Suprapubic skin (tissue), 4 donors: ENCODE measurements around the gene APOB.

Source experiments
- POLR2A ChIP-seq, 2 donors: fragments of 450-650 bp; IDR thresholded peaks; one replicate each; pipeline ENCODE4 v1.6.1; 2017; ENCODE audit warnings: antibody characterized with exemption in 2 of 2, mild to moderate bottlenecking in 2 of 2, moderate library complexity in 2 of 2
- POLR2AphosphoS5 ChIP-seq, 3 donors: sonication (generic); formaldehyde crosslinking; IDR thresholded peaks; one replicate each; pipeline ENCODE4 v1.6.1; 2017; ENCODE audit warnings: antibody characterized with exemption in 3 of 3
- TF ChIP-seq, protein P1 (sequence below), 2 donors: fragments of 200-600 bp in 1 of 2; fragments of 450-650 bp in 1 of 2; sonication (generic) in 1 of 2; IDR thresholded peaks; one replicate each; pipeline ENCODE4 v1.5.1; 2016 to 2019; ENCODE audit warnings: antibody characterized with exemption in 2 of 2, mild to moderate bottlenecking in 1 of 2, moderate library complexity in 1 of 2

GRCh38 chr2:21020031-21020667 lies 23.7 kb downstream of the APOB start:
- TF ChIP-seq, protein P1, sequence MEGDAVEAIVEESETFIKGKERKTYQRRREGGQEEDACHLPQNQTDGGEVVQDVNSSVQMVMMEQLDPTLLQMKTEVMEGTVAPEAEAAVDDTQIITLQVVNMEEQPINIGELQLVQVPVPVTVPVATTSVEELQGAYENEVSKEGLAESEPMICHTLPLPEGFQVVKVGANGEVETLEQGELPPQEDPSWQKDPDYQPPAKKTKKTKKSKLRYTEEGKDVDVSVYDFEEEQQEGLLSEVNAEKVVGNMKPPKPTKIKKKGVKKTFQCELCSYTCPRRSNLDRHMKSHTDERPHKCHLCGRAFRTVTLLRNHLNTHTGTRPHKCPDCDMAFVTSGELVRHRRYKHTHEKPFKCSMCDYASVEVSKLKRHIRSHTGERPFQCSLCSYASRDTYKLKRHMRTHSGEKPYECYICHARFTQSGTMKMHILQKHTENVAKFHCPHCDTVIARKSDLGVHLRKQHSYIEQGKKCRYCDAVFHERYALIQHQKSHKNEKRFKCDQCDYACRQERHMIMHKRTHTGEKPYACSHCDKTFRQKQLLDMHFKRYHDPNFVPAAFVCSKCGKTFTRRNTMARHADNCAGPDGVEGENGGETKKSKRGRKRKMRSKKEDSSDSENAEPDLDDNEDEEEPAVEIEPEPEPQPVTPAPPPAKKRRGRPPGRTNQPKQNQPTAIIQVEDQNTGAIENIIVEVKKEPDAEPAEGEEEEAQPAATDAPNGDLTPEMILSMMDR (IDR thresholded peaks at IDR 0.05) = no peak
- TF ChIP-seq POLR2AphosphoS5 (IDR thresholded peaks at IDR 0.05) (no peak), POLR2A (IDR thresholded peaks at IDR 0.05) (no peak)
